GM12891 (cell line): ENCODE measurements around the gene NBPF1.
"Not testable (repeated sequence)": the region's sequence is repeated elsewhere in the genome, so short reads cannot be mapped to it uniquely, and the experiment has no call there.

ENCODE experiments used
- PAX5 ChIP-seq: IDR thresholded peaks from 2 replicates; pipeline ENCODE4 v1.6.1; 2011; ENCODE audit warnings: low read length, moderate library complexity, mild to moderate bottlenecking; ENCODE audit not compliant: insufficient read depth, severe bottlenecking
- POLR2A ChIP-seq: IDR thresholded peaks from 2 replicates; pipeline ENCODE4 v1.6.1; 2011; ENCODE audit warnings: low read depth, low read length, control low read depth
- POLR2AphosphoS5 ChIP-seq: IDR thresholded peaks from 2 replicates; pipeline ENCODE4 v1.6.1; 2011; ENCODE audit warnings: low read depth, low read length, control low read depth
- TAF1 ChIP-seq: IDR thresholded peaks from 2 replicates; pipeline ENCODE4 v1.6.1; 2011; ENCODE audit warnings: low read depth, low read length, control low read depth

DNA sequence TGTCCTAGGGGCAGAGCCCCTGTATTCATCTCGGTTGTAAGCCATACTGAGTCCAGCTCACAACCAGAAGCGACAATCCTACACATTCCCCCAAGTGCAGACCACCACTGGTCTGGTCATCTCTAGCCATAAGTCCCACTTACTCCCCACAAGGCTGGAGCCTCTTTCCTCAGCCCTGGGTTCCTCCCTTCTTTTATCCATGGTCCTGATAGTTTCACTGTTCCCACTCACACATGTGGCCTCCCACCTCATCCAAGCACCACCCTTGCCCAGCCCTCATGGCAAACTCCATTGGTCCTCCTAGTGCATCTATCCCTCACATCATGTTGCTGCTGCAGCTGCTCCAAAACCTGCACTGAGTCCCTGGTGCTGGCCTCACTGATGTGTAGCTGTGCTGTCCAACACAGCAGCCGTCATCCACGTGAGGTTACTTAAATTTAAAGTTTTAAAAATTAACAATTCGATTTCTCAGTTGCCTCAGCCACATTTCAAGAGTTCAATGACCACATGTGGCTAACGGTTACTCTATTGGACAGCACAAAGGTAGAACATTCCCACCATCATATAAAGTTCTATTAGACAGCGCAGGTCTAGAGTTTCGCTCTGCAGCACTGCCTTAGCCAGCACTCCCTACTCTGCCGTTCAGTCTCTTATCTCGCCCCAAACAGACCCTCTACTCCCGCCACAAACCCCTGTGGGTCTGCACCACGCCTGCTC, 30.3 kb upstream of the NBPF1 start:
- not testable (repeated sequence) for TF ChIP-seq POLR2AphosphoS5, TAF1, POLR2A, PAX5
